Central memory CD4-positive, alpha-beta T cell (primary cell): ENCODE data around the gene RASSF9.

Experiments used
- DNase-seq: peaks from one replicate; pipeline ENCODE4 v3.0.0; 2022
- total RNA-seq, 3 experiments: gene quantifications; one replicate each; lab custom pipeline; 2026; lab: John Stamatoyannopoulos, UW

RASSF9 gene
- total RNA-seq: 0 reads per million in 3 experiments

- no peak for DNase-seq
These were observed at the start of gene RASSF9 for GRCh38 chr12:85836197-85837090. TSS of gene RASSF9 (minus strand) at chr12:85836409. CDS start at chr12:85836201, 208 bp downstream.

GRCh38 chr12:85883763-85884162 lies 47.6 kb upstream of the RASSF9 start:
- no peak for DNase-seq

- DNase-seq: no peak
These were observed 41.2 kb upstream of the RASSF9 start for GRCh38 chr12:85877459-85877858.

- DNase-seq: no peak
These were observed 37.8 kb upstream of the RASSF9 start, which contains the start of gene NTS for GRCh38 chr12:85874031-85874461. TSS of gene NTS (plus strand) at chr12:85874295. CDS start at chr12:85874404, 109 bp downstream.

- DNase-seq: no peak
These were observed 36.4 kb upstream of the RASSF9 start for GRCh38 chr12:85872497-85873091.

- no peak for DNase-seq
These were observed 31.0 kb upstream of the RASSF9 start for GRCh38 chr12:85866986-85867776.

- DNase-seq: no peak
These were observed 29.7 kb upstream of the RASSF9 start for GRCh38 chr12:85865890-85866289.

- no peak for DNase-seq
These were observed 20.8 kb upstream of the RASSF9 start for GRCh38 chr12:85856966-85857365.

GRCh38 chr12:85855305-85855704 lies 19.1 kb upstream of the RASSF9 start:
- DNase-seq: no peak

GRCh38 chr12:85849344-85849743 lies 13.1 kb upstream of the RASSF9 start:
- DNase-seq: no peak

- DNase-seq: no peak
These were observed 7.5 kb upstream of the RASSF9 start for GRCh38 chr12:85843606-85844310.

GRCh38 chr12:85835426-85836196 lies 598 bp downstream of the RASSF9 start:
- no peak for DNase-seq

GRCh38 chr12:85834378-85834777 lies 1.8 kb downstream of the RASSF9 start:
- no peak for DNase-seq

- no peak for DNase-seq
These were observed 2.6 kb downstream of the RASSF9 start for GRCh38 chr12:85833579-85833978.

- no peak for DNase-seq
These were observed 4.8 kb downstream of the RASSF9 start for GRCh38 chr12:85831327-85831990.

GRCh38 chr12:85829391-85829790 lies 6.8 kb downstream of the RASSF9 start:
- DNase-seq: no peak

GRCh38 chr12:85828576-85828975 lies 7.6 kb downstream of the RASSF9 start:
- DNase-seq: no peak

- DNase-seq: no peak
These were observed 10.5 kb downstream of the RASSF9 start for GRCh38 chr12:85825746-85826145.

- no peak for DNase-seq
These were observed 12.6 kb downstream of the RASSF9 start for GRCh38 chr12:85823436-85824180.

GRCh38 chr12:85821759-85822158 lies 14.4 kb downstream of the RASSF9 start:
- DNase-seq: no peak
